ENCODE measurements around the gene HMG20B.

DNA sequence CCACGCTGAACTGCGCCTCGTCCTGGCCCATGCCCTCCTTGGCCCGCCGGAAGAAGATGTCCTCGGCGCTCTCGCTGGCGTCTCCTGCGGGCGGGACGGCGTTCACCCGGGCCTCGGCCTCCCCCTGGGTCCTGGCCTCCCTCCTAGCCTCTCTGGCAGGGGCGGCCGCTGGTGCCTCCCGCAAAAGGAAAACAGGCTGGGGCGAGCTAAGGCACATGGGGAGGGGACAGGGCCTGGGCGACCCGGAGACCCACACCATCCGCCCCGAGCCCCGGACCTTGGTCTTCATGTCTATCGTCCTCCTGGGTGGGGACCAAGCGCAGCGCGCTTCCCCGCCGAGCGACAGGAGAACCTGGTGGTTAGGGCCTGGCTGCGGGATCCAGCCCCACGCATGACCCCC is 39.6 kb downstream of the HMG20B start:
- TF ChIP-seq POLR2A (IDR thresholded peaks at IDR 0.05) (no peak), POLR2AphosphoS5 (IDR thresholded peaks at IDR 0.05) (no peak)
- TF ChIP-seq, protein P1, sequence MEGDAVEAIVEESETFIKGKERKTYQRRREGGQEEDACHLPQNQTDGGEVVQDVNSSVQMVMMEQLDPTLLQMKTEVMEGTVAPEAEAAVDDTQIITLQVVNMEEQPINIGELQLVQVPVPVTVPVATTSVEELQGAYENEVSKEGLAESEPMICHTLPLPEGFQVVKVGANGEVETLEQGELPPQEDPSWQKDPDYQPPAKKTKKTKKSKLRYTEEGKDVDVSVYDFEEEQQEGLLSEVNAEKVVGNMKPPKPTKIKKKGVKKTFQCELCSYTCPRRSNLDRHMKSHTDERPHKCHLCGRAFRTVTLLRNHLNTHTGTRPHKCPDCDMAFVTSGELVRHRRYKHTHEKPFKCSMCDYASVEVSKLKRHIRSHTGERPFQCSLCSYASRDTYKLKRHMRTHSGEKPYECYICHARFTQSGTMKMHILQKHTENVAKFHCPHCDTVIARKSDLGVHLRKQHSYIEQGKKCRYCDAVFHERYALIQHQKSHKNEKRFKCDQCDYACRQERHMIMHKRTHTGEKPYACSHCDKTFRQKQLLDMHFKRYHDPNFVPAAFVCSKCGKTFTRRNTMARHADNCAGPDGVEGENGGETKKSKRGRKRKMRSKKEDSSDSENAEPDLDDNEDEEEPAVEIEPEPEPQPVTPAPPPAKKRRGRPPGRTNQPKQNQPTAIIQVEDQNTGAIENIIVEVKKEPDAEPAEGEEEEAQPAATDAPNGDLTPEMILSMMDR (IDR thresholded peaks at IDR 0.05) = no peak
